ENCODE measurements around the gene LPA.

GRCh38 chr6:160678230-160678629 lies 14.2 kb upstream of the LPA start:
- TF ChIP-seq CTCF (conservative IDR thresholded peaks at IDR 0.05) (no peak), EZH2 (IDR thresholded peaks at IDR 0.05; ENCODE audit: low read depth) (no peak)

All from PC-9 (cell line).